ENCODE results near the gene PRAF2.

- TF ChIP-seq CTCF (IDR thresholded peaks at IDR 0.05): no peak
- no peak for TF ChIP-seq POLR2A (IDR thresholded peaks at IDR 0.05)
These were observed 1.5 kb upstream of the PRAF2 start for GRCh38 chrX:49075347-49075746.

All from ovary (tissue), 3 donors.